Uterus (tissue), 4 donors: ENCODE data around the gene CEND1. TPM values are rescaled to one million over a fixed set of nuclear protein-coding genes. Genes with fewer than 3 reads are reported as not detected.

Experiments
- DNase-seq, 2 donors: peaks; one replicate each; pipeline ENCODE4 v3.0.0-alpha.2; 2019 to 2020
- H3K27ac ChIP-seq, 2 donors: fragments of 200-600 bp; sonication (generic); 1 replicate in 1 of 2; 2 replicates in 1 of 2; pipeline ENCODE4 v1.5.1; 2016 to 2018
- H3K27me3 ChIP-seq, 2 donors: fragments of 200-600 bp; sonication (generic); one replicate each; pipeline ENCODE4 v1.5.1; 2018 to 2019; ENCODE audit warnings: control low read depth in 1 of 2
- H3K36me3 ChIP-seq, 2 donors: fragments of 200-600 bp; sonication (generic); one replicate each; pipeline ENCODE4 v1.5.1; 2019; ENCODE audit warnings: control low read depth in 1 of 2
- H3K4me1 ChIP-seq, 2 donors: fragments of 200-600 bp; sonication (generic); one replicate each; pipeline ENCODE4 v1.5.1; 2018 to 2019; ENCODE audit warnings: control low read depth in 1 of 2
- H3K4me3 ChIP-seq, 2 donors: fragments of 200-600 bp; sonication (generic); 1 replicate in 1 of 2; 2 replicates in 1 of 2; pipeline ENCODE4 v1.5.1; 2018 to 2019; ENCODE audit warnings: mild to moderate bottlenecking in 1 of 2
- H3K9me3 ChIP-seq, 2 donors: fragments of 200-600 bp; sonication (generic); one replicate each; pipeline ENCODE4 v1.5.1; 2019; ENCODE audit warnings: control low read depth in 1 of 2
- CTCF ChIP-seq, 4 experiments: fragments of 200-600 bp in 2 of 4; fragments of 450-650 bp in 2 of 4; sonication (generic) in 2 of 4; IDR thresholded peaks; one replicate each; pipeline ENCODE4 v1.5.1; 2016 to 2019; ENCODE audit warnings: antibody characterized with exemption in 4 of 4, mild to moderate bottlenecking in 2 of 4, moderate library complexity in 1 of 4
- POLR2A ChIP-seq, 2 donors: fragments of 450-650 bp; IDR thresholded peaks; one replicate each; pipeline ENCODE4 v1.6.1; 2016; ENCODE audit warnings: antibody characterized with exemption in 2 of 2, mild to moderate bottlenecking in 1 of 2, moderate library complexity in 1 of 2
- intact Hi-C: fragments of 100-400 bp; cut with DNase I; formaldehyde crosslinking; loops from one replicate; pipeline ENCODE4 v1.15.1; 2023; ENCODE audit warnings: low total_unique reads
- total RNA-seq, 4 donors: library from RNA; depleted of rRNA in 3 of 4; stranded (reverse); fragments of >200 nt in 3 of 4; gene quantifications; one replicate each; pipeline versions ENCODE4 v1.1.0 to v1.2.4, GENCODE V29; 2014 to 2023
- donor health status: DM: yes; HTN: yes; CAD: no.

The CEND1 gene
- total RNA-seq, 4 donors from 2014 or later = 0.41 TPM; not detected in 3

- peaks cover 2 to 26% of the 10 kb centered on the region in 2 donors for H3K4me1 ChIP-seq
- H3K27ac ChIP-seq = no peak overlapping the region
- H3K36me3 ChIP-seq = no peaks in the 10 kb centered on the region
- H3K27me3 ChIP-seq = no peaks in the 10 kb centered on the region
- DNase-seq = no peak
- TF ChIP-seq CTCF (IDR thresholded peaks at IDR 0.05) = no peak
- no peak for TF ChIP-seq POLR2A (IDR thresholded peaks at IDR 0.05)
- H3K4me3 ChIP-seq = no peak overlapping the region
- intact Hi-C loops = no loop called here
- H3K9me3 ChIP-seq = no peaks in the 10 kb centered on the region
Measured at GRCh38 chr11:816433-816779, 26.5 kb upstream of the CEND1 start.

GRCh38 chr11:815675-816432 lies 26.0 kb upstream of the CEND1 start:
- no peak for TF ChIP-seq CTCF (IDR thresholded peaks at IDR 0.05)
- TF ChIP-seq POLR2A (IDR thresholded peaks at IDR 0.05) = no peak
- no peak for DNase-seq
- H3K4me1 ChIP-seq = peaks cover 7 to 26% of the 10 kb centered on the region in 2 donors
- no peaks in the 10 kb centered on the region for H3K27me3 ChIP-seq
- no peak overlapping the region for H3K4me3 ChIP-seq
- no peak overlapping the region for H3K27ac ChIP-seq
- no peaks in the 10 kb centered on the region for H3K36me3 ChIP-seq
- intact Hi-C loops = no loop called here
- no peaks in the 10 kb centered on the region for H3K9me3 ChIP-seq

- peaks cover 8 to 24% of the 10 kb centered on the region in 2 donors for H3K4me1 ChIP-seq
- no peak overlapping the region for H3K27ac ChIP-seq
- no peaks in the 10 kb centered on the region for H3K36me3 ChIP-seq
- no peaks in the 10 kb centered on the region for H3K9me3 ChIP-seq
- H3K27me3 ChIP-seq = no peaks in the 10 kb centered on the region
- intact Hi-C loops = no loop called here
- no peak for DNase-seq
- no peak overlapping the region for H3K4me3 ChIP-seq
- TF ChIP-seq POLR2A (IDR thresholded peaks at IDR 0.05) (no peak), CTCF (IDR thresholded peaks at IDR 0.05) (no peak)
Measured at GRCh38 chr11:813456-814096, 23.7 kb upstream of the CEND1 start.

- H3K36me3 ChIP-seq = no peaks in the 10 kb centered on the region
- intact Hi-C loops = no loop called here
- no peaks in the 10 kb centered on the region for H3K9me3 ChIP-seq
- no peak overlapping the region for H3K4me3 ChIP-seq
- no peak for DNase-seq
- no peaks in the 10 kb centered on the region for H3K27me3 ChIP-seq
- peaks cover 8 to 23% of the 10 kb centered on the region in 2 donors for H3K4me1 ChIP-seq
- TF ChIP-seq CTCF (IDR thresholded peaks at IDR 0.05) (no peak), POLR2A (IDR thresholded peaks at IDR 0.05) (no peak)
- H3K27ac ChIP-seq = no peak overlapping the region
Measured at GRCh38 chr11:813072-813455, 23.2 kb upstream of the CEND1 start.

- Histone ChIP-seq H3K4me3 (no peak overlapping the region), H3K36me3 (no peaks in the 10 kb centered on the region), H3K4me1 (peaks cover 8 to 23% of the 10 kb centered on the region in 2 donors), H3K9me3 (no peaks in the 10 kb centered on the region), H3K27me3 (no peaks in the 10 kb centered on the region), H3K27ac (no peak overlapping the region)
- intact Hi-C loops = no loop called here
- TF ChIP-seq CTCF (IDR thresholded peaks at IDR 0.05) (no peak), POLR2A (IDR thresholded peaks at IDR 0.05) (no peak)
- no peak for DNase-seq
Measured at GRCh38 chr11:812390-812789, 22.5 kb upstream of the CEND1 start.
